Measurements from ENCODE around the gene CD14. TPM values are rescaled to one million over a fixed set of nuclear protein-coding genes. Genes with fewer than 3 reads are reported as not detected.
"Not testable (repeated sequence)": the region's sequence is repeated elsewhere in the genome, so short reads cannot be mapped to it uniquely, and the experiment has no call there.

The CD14 gene
- total RNA-seq, 6 experiments from 2014 or later, result 0.84 to 1.9 (median 1.3) TPM

DNA sequence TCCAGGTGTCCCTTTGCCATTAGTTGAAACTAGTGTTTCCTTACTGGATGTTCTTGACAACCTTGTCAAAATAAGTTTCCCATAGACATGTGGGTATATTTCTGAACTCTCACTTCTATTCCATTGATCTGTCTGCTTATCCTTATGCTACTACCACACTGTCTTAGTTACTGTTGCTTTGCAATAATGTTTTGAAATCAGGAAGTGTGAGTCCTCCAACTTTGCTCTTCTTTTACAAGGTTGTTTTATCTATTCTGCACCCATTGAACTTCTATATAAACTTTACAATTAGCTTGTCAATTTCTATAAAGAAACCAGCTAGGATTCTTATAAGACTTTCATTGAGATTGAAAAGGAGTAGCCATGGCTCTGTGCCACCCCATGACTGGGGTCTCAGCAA, 24.3 kb downstream of the CD14 start:
- Mint-ChIP-seq H3K4me1 (ENCODE audit: low read depth) (peaks cover 10% of the 10 kb centered on the region), H3K27ac (no peak overlapping the region), H3K36me3 (ENCODE audit: low read depth) (no peaks in the 10 kb centered on the region), H3K9me3 (no peaks in the 10 kb centered on the region), H3K27me3 (ENCODE audit: insufficient read depth) (peaks cover 19% of the 10 kb centered on the region), H3K4me3 (no peak overlapping the region)
- no peak for DNase-seq
- TF ChIP-seq, protein P1, sequence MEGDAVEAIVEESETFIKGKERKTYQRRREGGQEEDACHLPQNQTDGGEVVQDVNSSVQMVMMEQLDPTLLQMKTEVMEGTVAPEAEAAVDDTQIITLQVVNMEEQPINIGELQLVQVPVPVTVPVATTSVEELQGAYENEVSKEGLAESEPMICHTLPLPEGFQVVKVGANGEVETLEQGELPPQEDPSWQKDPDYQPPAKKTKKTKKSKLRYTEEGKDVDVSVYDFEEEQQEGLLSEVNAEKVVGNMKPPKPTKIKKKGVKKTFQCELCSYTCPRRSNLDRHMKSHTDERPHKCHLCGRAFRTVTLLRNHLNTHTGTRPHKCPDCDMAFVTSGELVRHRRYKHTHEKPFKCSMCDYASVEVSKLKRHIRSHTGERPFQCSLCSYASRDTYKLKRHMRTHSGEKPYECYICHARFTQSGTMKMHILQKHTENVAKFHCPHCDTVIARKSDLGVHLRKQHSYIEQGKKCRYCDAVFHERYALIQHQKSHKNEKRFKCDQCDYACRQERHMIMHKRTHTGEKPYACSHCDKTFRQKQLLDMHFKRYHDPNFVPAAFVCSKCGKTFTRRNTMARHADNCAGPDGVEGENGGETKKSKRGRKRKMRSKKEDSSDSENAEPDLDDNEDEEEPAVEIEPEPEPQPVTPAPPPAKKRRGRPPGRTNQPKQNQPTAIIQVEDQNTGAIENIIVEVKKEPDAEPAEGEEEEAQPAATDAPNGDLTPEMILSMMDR (IDR thresholded peaks at IDR 0.05), result no peak

DNA sequence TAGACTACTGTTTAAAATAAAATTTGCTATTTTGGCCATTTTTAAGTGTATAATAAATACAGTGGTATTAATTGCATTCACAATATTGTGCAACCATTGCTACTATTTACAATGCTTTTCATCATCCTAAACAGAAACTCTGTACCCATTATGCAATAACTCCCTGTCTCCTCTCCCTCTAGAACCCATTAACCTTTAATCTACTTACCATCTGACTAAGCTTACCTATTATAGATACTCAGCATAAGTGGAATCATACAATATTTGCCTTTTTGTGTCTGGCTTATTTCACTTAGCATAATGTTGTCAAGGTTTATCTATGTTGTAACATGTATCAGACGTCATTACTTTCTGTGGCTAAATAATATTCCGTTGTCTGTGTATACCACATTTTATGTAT, 25.9 kb downstream of the CD14 start:
- Mint-ChIP-seq H3K27ac (no peak overlapping the region), H3K4me1 (ENCODE audit: low read depth) (peaks cover 20% of the 10 kb centered on the region), H3K36me3 (ENCODE audit: low read depth) (no peaks in the 10 kb centered on the region), H3K9me3 (no peaks in the 10 kb centered on the region), H3K4me3 (no peak overlapping the region), H3K27me3 (ENCODE audit: insufficient read depth) (peaks cover 16% of the 10 kb centered on the region)
- TF ChIP-seq, protein P1 (IDR thresholded peaks at IDR 0.05), result no peak
- no peak for DNase-seq

DNA sequence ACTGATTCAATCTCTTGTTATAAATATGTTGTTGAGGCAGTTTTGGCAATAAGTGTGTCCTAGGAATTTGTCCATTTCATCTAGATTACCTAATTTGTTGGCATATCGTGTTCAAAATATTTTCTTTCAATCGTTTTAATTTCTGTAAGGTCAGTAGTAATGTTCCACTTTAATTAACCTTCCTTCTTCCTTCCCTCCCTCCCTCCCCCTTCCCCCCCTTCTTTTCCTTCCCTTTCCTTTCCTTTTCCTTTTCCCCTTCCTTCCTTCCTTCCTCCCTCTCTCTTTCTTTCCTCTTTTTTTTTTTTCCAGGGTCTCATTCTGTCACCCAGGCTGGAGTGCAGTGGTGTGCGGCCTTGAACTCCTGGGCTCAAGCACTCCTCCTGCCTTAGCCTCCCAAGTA, 27.1 kb downstream of the CD14 start:
- H3K4me1 Mint-ChIP-seq (ENCODE audit: low read depth), result peaks cover 19% of the 10 kb centered on the region
- H3K27ac Mint-ChIP-seq, result no peak overlapping the region
- TF ChIP-seq, protein P1 (IDR thresholded peaks at IDR 0.05), result no peak
- no peak overlapping the region for H3K4me3 Mint-ChIP-seq
- H3K36me3 Mint-ChIP-seq (ENCODE audit: low read depth), result no peaks in the 10 kb centered on the region
- no peaks in the 10 kb centered on the region for H3K9me3 Mint-ChIP-seq
- DNase-seq, result no peak
- peaks cover 15% of the 10 kb centered on the region for H3K27me3 Mint-ChIP-seq (ENCODE audit: insufficient read depth)

DNA sequence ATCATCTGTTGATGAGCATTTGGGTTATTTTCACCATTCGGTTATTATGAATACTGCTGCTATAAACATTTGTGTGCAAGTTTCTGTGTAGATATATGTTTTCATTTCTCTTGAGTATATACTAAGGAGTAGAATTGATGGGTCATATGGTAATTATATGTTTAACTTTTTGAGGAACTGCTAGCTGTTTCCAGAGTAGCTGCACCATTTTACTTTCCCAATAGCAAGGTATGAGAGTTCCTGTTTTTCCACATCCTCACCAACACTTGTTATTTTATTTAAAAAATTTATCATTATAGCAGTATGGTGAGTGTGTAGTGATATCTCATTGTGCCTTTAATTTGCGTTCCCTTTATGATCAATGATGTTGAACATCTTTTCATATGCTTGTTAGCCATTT, 29.2 kb downstream of the CD14 start:
- Mint-ChIP-seq H3K36me3 (ENCODE audit: low read depth) (no peaks in the 10 kb centered on the region), H3K4me1 (ENCODE audit: low read depth) (peaks cover 19% of the 10 kb centered on the region), H3K4me3 (no peak overlapping the region), H3K27me3 (ENCODE audit: insufficient read depth) (peaks cover 4% of the 10 kb centered on the region), H3K9me3 (no peaks in the 10 kb centered on the region), H3K27ac (no peak overlapping the region)
- no peak for DNase-seq
- TF ChIP-seq, protein P1 (IDR thresholded peaks at IDR 0.05), result no peak

DNA sequence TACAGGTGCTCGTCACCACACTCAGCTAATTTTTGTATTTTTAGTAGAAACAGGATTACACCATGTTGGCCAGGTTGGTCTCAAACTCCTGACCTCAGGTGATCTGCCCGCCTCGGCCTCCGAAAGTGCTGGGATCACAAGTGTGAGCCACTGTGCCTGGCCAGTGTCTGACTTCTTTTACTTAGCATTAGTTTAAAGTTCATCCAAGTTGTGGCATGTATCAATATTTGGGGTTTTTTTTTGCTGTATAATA, 29.6 kb downstream of the CD14 start:
- not testable (repeated sequence) for H3K9me3 Mint-ChIP-seq; H3K27ac Mint-ChIP-seq; H3K27me3 Mint-ChIP-seq (ENCODE audit: insufficient read depth); DNase-seq; H3K4me3 Mint-ChIP-seq; H3K36me3 Mint-ChIP-seq (ENCODE audit: low read depth)
- peaks cover 19% of the 10 kb centered on the region for H3K4me1 Mint-ChIP-seq (ENCODE audit: low read depth)

DNA sequence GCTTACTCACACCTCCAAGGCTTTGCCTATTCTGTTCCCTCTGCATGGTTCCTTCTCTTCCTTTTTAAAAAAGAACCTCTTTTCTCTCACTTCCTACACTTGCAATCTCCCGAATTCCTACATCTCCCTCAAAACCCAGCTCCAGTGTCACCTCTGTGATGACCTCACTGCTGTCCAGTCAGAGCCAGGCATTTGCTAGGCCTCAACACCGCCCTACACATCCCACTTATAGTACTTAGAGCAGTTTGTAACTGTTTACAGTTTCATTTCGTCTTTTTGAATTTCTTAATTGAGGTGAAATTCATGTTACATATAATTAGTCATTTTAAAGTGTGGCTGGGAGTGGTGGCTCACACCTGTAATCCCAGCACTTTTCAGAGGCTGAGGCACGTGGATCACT, 30.8 kb downstream of the CD14 start:
- Mint-ChIP-seq H3K36me3 (ENCODE audit: low read depth) (no peaks in the 10 kb centered on the region), H3K27ac (no peak overlapping the region), H3K9me3 (no peaks in the 10 kb centered on the region), H3K4me3 (no peak overlapping the region), H3K4me1 (ENCODE audit: low read depth) (peaks cover 19% of the 10 kb centered on the region), H3K27me3 (ENCODE audit: insufficient read depth) (peaks cover 4% of the 10 kb centered on the region)
- no peak for DNase-seq
- TF ChIP-seq, protein P1 (IDR thresholded peaks at IDR 0.05), result no peak

Data from HFFc6 (cell line).